Colonic mucosa (tissue), 4 donors: ENCODE results near the gene MRTFB. TPM values are rescaled to one million over a fixed set of nuclear protein-coding genes. Genes with fewer than 3 reads are reported as not detected.
A peak's percentile ranks its signal among the peaks of the same experiment; 100 is the strongest.

Experiments
- DNase-seq: peaks from one replicate; pipeline ENCODE4 v3.0.0-alpha.2; 2020
- H3K27ac ChIP-seq: fragments of 200-600 bp; one replicate; pipeline ENCODE4 v1.8.0; 2021
- H3K27me3 ChIP-seq: fragments of 200-600 bp; one replicate; pipeline ENCODE4 v1.8.0; 2021
- H3K36me3 ChIP-seq: fragments of 200-600 bp; one replicate; pipeline ENCODE4 v1.8.0; 2021
- H3K4me1 ChIP-seq: fragments of 200-600 bp; one replicate; pipeline ENCODE4 v1.8.0; 2021; ENCODE audit warnings: mild to moderate bottlenecking
- H3K4me3 ChIP-seq: fragments of 200-600 bp; one replicate; pipeline ENCODE4 v1.8.0; 2021
- H3K9ac ChIP-seq, 2 donors: one replicate each; pipeline ENCODE4 v1.7.0; 2013; ENCODE audit warnings: control low read depth in 2 of 2, low read depth in 2 of 2, low read length in 2 of 2
- H3K9me3 ChIP-seq: fragments of 200-600 bp; one replicate; pipeline ENCODE4 v1.8.0; 2021
- CTCF ChIP-seq: fragments of 200-600 bp; IDR thresholded peaks from one replicate; pipeline ENCODE4 v1.8.0; 2022; ENCODE audit warnings: antibody characterized with exemption, mild to moderate bottlenecking
- intact Hi-C: fragments of 100-400 bp; cut with DNase I; formaldehyde crosslinking; loops from one replicate; pipeline ENCODE4 v1.14.1; 2022
- total RNA-seq, 2 donors: library from RNA; stranded (reverse); fragmentation: NEBNext Ultra II Directional in 1 of 2; extraction: Animal tissue kit (Norgen Biotek cat#: 25700) in 1 of 2; gene quantifications; one replicate each; pipeline ENCODE4 v1.2.1, GENCODE V29; 2021
- donor health status: healthy.
- donor health status: DM: no; HTN: no; CAD: no.
- donor health status: DM: no; HTN: no; CAD: no.

MRTFB gene
- total RNA-seq, 2 donors from 2014 or later = 31.4 to 40.3 TPM

- no peak for DNase-seq
- Histone ChIP-seq H3K27ac (no peak overlapping the region), H3K4me3 (no peak overlapping the region), H3K9ac (no peak overlapping the region), H3K9me3 (no peaks in the 10 kb centered on the region), H3K27me3 (no peaks in the 10 kb centered on the region), H3K4me1 (no peaks in the 10 kb centered on the region), H3K36me3 (no peaks in the 10 kb centered on the region)
- intact Hi-C loops = no loop called here
- TF ChIP-seq CTCF = no peak
These were observed 209.4 kb downstream of the MRTFB start for GRCh38 chr16:14280541-14280940.

- intact Hi-C loops = no loop called here
- Histone ChIP-seq H3K36me3 (no peaks in the 10 kb centered on the region), H3K4me3 (no peak overlapping the region), H3K9me3 (no peaks in the 10 kb centered on the region), H3K27ac (no peak overlapping the region), H3K4me1 (peaks cover 4% of the 10 kb centered on the region), H3K9ac (no peak overlapping the region), H3K27me3 (no peaks in the 10 kb centered on the region)
- no peak for DNase-seq
- no peak for TF ChIP-seq CTCF
These were observed 212.7 kb downstream of the MRTFB start for GRCh38 chr16:14283786-14284185.

GRCh38 chr16:14284371-14284770, 213.3 kb downstream of the MRTFB start:
- H3K4me3 ChIP-seq = no peak overlapping the region

GRCh38 chr16:14284930-14285512, 213.9 kb downstream of the MRTFB start:
- Histone ChIP-seq H3K9ac (peak overlapping the region; percentile 69 to 79), H3K9me3 (no peaks in the 10 kb centered on the region), H3K27me3 (no peaks in the 10 kb centered on the region), H3K27ac (peak overlapping the region; percentile 86), H3K4me1 (peaks cover 4% of the 10 kb centered on the region), H3K4me3 (peak overlapping the region; percentile 83), H3K36me3 (no peaks in the 10 kb centered on the region)
- intact Hi-C loops = loop anchor here (5.0 kb wide), 1 partner anchor 363 kb away; the partner anchor contains the start of gene ERCC4
- no peak for TF ChIP-seq CTCF
- DNase-seq = no peak

More at GRCh38 chr16:14284371-14284770, 213.3 kb downstream of the MRTFB start:
- Histone ChIP-seq H3K4me1 (peaks cover 4% of the 10 kb centered on the region), H3K27ac (no peak overlapping the region), H3K27me3 (no peaks in the 10 kb centered on the region), H3K36me3 (no peaks in the 10 kb centered on the region), H3K9ac (no peak overlapping the region), H3K9me3 (no peaks in the 10 kb centered on the region)
- no peak for TF ChIP-seq CTCF
- intact Hi-C loops = no loop called here
- DNase-seq = no peak

GRCh38 chr16:14285513-14286367, 214.6 kb downstream of the MRTFB start:
- no peak for TF ChIP-seq CTCF
- intact Hi-C loops = loop anchor here (5.0 kb wide), 1 partner anchor 363 kb away; the partner anchor contains the start of gene ERCC4

More at GRCh38 chr16:14285513-14286367, 214.6 kb downstream of the MRTFB start:
- Histone ChIP-seq H3K9me3 (no peaks in the 10 kb centered on the region), H3K27ac (peak overlapping the region; percentile 86), H3K9ac (peak overlapping the region; percentile 69 to 79), H3K4me1 (peaks cover 4% of the 10 kb centered on the region), H3K27me3 (no peaks in the 10 kb centered on the region), H3K36me3 (no peaks in the 10 kb centered on the region), H3K4me3 (peak overlapping the region; percentile 83)
- DNase-seq = peak; percentile 94
